Hepatocyte (in vitro differentiated cells): ENCODE data around the gene CAVIN1.
"Not testable (repeated sequence)": the region's sequence is repeated elsewhere in the genome, so short reads cannot be mapped to it uniquely, and the experiment has no call there.

Experiments used
- EZH2phosphoT487 ChIP-seq: fragments of 200-600 bp; sonication (generic); IDR thresholded peaks from one replicate; pipeline ENCODE4 v1.6.1; 2018; ENCODE audit warnings: antibody characterized with exemption, mild to moderate bottlenecking, low read depth, moderate library complexity; ENCODE audit not compliant: unreplicated experiment, severe bottlenecking
- TF ChIP-seq, protein P1 (sequence below): fragments of 200-600 bp; sonication (generic); IDR thresholded peaks from 2 replicates; pipeline ENCODE4 v1.5.1; 2016; ENCODE audit warnings: antibody characterized with exemption, mild to moderate bottlenecking; ENCODE audit not compliant: poor library complexity

- TF ChIP-seq, protein P1, sequence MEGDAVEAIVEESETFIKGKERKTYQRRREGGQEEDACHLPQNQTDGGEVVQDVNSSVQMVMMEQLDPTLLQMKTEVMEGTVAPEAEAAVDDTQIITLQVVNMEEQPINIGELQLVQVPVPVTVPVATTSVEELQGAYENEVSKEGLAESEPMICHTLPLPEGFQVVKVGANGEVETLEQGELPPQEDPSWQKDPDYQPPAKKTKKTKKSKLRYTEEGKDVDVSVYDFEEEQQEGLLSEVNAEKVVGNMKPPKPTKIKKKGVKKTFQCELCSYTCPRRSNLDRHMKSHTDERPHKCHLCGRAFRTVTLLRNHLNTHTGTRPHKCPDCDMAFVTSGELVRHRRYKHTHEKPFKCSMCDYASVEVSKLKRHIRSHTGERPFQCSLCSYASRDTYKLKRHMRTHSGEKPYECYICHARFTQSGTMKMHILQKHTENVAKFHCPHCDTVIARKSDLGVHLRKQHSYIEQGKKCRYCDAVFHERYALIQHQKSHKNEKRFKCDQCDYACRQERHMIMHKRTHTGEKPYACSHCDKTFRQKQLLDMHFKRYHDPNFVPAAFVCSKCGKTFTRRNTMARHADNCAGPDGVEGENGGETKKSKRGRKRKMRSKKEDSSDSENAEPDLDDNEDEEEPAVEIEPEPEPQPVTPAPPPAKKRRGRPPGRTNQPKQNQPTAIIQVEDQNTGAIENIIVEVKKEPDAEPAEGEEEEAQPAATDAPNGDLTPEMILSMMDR: not testable (repeated sequence)
- not testable (repeated sequence) for TF ChIP-seq EZH2phosphoT487
Observed at GRCh38 chr17:42451270-42451669, 28.2 kb upstream of the CAVIN1 start.
